ENCODE results near the gene TTYH2. TPM values are rescaled to one million over a fixed set of nuclear protein-coding genes. Genes with fewer than 3 reads are reported as not detected.

Gene TTYH2
- total RNA-seq, 1 donor from 2014 or later = 7.4 TPM

DNA sequence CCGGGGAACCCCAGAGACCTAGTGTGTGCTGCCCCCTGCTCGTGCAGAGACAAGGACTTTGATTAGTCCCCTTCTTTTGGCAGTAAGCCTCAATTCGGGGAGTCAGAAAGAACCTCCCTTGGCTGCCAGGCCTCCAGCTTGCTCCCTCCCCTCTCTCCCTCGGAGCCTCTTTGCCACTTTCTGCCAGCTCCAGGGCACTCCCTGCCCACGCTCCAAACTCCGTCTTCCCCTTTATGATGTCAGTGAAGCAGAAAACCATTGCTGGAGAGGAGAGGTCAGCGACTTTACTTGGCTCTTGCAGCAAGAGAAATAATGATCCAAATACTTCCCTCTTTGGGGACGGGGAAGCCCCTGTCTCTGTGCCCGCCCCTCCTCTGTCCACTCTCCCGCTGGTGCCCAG, 28.1 kb downstream of the TTYH2 start:
- TF ChIP-seq, protein P1, sequence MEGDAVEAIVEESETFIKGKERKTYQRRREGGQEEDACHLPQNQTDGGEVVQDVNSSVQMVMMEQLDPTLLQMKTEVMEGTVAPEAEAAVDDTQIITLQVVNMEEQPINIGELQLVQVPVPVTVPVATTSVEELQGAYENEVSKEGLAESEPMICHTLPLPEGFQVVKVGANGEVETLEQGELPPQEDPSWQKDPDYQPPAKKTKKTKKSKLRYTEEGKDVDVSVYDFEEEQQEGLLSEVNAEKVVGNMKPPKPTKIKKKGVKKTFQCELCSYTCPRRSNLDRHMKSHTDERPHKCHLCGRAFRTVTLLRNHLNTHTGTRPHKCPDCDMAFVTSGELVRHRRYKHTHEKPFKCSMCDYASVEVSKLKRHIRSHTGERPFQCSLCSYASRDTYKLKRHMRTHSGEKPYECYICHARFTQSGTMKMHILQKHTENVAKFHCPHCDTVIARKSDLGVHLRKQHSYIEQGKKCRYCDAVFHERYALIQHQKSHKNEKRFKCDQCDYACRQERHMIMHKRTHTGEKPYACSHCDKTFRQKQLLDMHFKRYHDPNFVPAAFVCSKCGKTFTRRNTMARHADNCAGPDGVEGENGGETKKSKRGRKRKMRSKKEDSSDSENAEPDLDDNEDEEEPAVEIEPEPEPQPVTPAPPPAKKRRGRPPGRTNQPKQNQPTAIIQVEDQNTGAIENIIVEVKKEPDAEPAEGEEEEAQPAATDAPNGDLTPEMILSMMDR (IDR thresholded peaks at IDR 0.05) = no peak
- ATAC-seq (peak; percentile 77), DNase-seq (peak; percentile 73)
- no peaks in the 10 kb centered on the region for H3K36me3 ChIP-seq
- H3K9me3 ChIP-seq = no peaks in the 10 kb centered on the region
- peaks cover 13% of the 10 kb centered on the region for H3K4me1 ChIP-seq
- no peak overlapping the region for H3K4me3 ChIP-seq
- no peak overlapping the region for H3K27ac ChIP-seq
- intact Hi-C loops (cut with DNase I) = no loop called here
- no peaks in the 10 kb centered on the region for H3K27me3 ChIP-seq

GRCh38 chr17:74241847-74242246, 28.5 kb downstream of the TTYH2 start:
- Histone ChIP-seq H3K9me3 (no peaks in the 10 kb centered on the region), H3K4me3 (no peak overlapping the region), H3K27me3 (no peaks in the 10 kb centered on the region), H3K27ac (no peak overlapping the region), H3K4me1 (peaks cover 13% of the 10 kb centered on the region), H3K36me3 (no peaks in the 10 kb centered on the region)
- intact Hi-C loops (cut with DNase I) = no loop called here
- ATAC-seq = peak; percentile 2
- TF ChIP-seq, protein P1 (IDR thresholded peaks at IDR 0.05) = no peak
- DNase-seq = no peak

DNA sequence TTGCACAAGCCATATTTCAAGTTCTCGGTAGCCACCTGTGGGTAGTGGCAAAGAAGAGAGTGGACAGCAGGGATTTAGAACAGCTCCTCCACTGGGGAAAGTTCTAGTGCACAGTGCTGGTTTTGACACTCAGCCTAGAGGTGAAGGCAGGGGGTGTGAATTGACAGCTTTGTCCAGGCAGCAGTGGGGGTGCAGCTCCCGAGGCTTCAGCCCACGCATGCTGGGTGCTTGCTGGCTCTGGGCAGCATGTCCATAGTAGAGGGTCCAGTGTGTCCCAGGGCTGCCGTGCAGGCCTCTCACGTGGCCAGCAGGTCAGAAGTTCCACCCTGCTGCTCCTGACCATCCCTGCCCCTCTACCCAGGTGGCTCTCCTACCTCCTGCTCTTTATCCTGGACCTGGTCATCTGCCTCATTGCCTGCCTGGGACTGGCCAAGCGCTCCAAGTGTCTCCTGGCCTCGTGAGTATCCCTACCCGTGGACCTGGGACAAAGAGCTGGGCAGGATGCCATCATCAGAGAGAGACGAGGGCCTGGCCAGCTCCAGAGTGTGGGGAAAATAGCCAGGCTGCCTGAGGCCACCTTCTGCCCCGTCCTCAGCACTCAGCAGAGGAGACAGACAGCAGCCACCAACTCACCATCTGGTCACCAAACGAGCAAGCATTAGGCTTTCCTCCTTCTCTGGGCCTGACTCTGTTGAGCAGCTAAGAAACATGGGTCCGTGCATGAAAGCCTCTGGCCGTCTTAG, 29.8 kb downstream of the TTYH2 start:
- TF ChIP-seq, protein P1 (IDR thresholded peaks at IDR 0.05) = no peak
- no peaks in the 10 kb centered on the region for H3K27me3 ChIP-seq
- no peak for DNase-seq
- ATAC-seq = no peak
- no peak overlapping the region for H3K4me3 ChIP-seq
- no peak overlapping the region for H3K27ac ChIP-seq
- intact Hi-C loops (cut with DNase I) = no loop called here
- no peaks in the 10 kb centered on the region for H3K9me3 ChIP-seq
- no peaks in the 10 kb centered on the region for H3K36me3 ChIP-seq
- H3K4me1 ChIP-seq = peaks cover 13% of the 10 kb centered on the region

- Histone ChIP-seq H3K4me1 (peaks cover 13% of the 10 kb centered on the region), H3K27me3 (no peaks in the 10 kb centered on the region), H3K9me3 (no peaks in the 10 kb centered on the region), H3K36me3 (no peaks in the 10 kb centered on the region), H3K27ac (no peak overlapping the region), H3K4me3 (no peak overlapping the region)
- TF ChIP-seq, protein P1 (IDR thresholded peaks at IDR 0.05) = no peak
- intact Hi-C loops (cut with DNase I) = no loop called here
- no peak for DNase-seq
- ATAC-seq = no peak
These were observed 30.8 kb downstream of the TTYH2 start for GRCh38 chr17:74244128-74244527.

GRCh38 chr17:74244548-74244947, 31.2 kb downstream of the TTYH2 start:
- H3K4me1 ChIP-seq = peaks cover 13% of the 10 kb centered on the region
- no peak overlapping the region for H3K4me3 ChIP-seq
- intact Hi-C loops (cut with DNase I) = no loop called here
- ATAC-seq (peak; percentile 31), DNase-seq (no peak)
- no peaks in the 10 kb centered on the region for H3K36me3 ChIP-seq
- H3K27me3 ChIP-seq = no peaks in the 10 kb centered on the region
- H3K27ac ChIP-seq = no peak overlapping the region
- no peaks in the 10 kb centered on the region for H3K9me3 ChIP-seq
- TF ChIP-seq, protein P1 (IDR thresholded peaks at IDR 0.05) = no peak

All from upper lobe of right lung (tissue), 1 donor.